Measurements from ENCODE around the gene SLC17A2. TPM values are rescaled to one million over a fixed set of nuclear protein-coding genes. Genes with fewer than 3 reads are reported as not detected.

SLC17A2 gene
- total RNA-seq, 1 donor: not detected

- no peak for TF ChIP-seq CTCF (IDR thresholded peaks at IDR 0.05; ENCODE audit: extremely low read depth, low read depth, low read length)
- H3K4me3 ChIP-seq (ENCODE audit: insufficient read depth, low read length): peak overlapping the region; percentile 85
- peaks cover 21% of the 10 kb centered on the region for H3K4me1 ChIP-seq (ENCODE audit: insufficient read depth, low read length)
- no peaks in the 10 kb centered on the region for H3K9me3 ChIP-seq (ENCODE audit: low read depth, low read length)
- no peak for DNase-seq (ENCODE audit: insufficient read length, low spot score, missing footprints)
- H3K27ac ChIP-seq (ENCODE audit: low read depth, low read length): peak overlapping the region; percentile 99
- peaks cover 16% of the 10 kb centered on the region for H3K36me3 ChIP-seq (ENCODE audit: insufficient read depth, low read length)
- peak overlapping the region; percentile 97 for H3K4me2 ChIP-seq (ENCODE audit: insufficient read depth, low read length)
- H3K27me3 ChIP-seq (ENCODE audit: insufficient read depth, low read length): no peaks in the 10 kb centered on the region
- H2AFZ ChIP-seq (ENCODE audit: low read length): peak overlapping the region; percentile 92
- H4K20me1 ChIP-seq (ENCODE audit: insufficient read depth, low read length): peaks cover 6% of the 10 kb centered on the region
- H3K79me2 ChIP-seq (ENCODE audit: insufficient read depth, low read length): peaks cover 37% of the 10 kb centered on the region
Measured at GRCh38 chr6:25961619-25962148, 31.2 kb upstream of the SLC17A2 start.

GRCh38 chr6:25960734-25961133 lies 30.2 kb upstream of the SLC17A2 start:
- DNase-seq (ENCODE audit: insufficient read length, low spot score, missing footprints): no peak
- Histone ChIP-seq H4K20me1 (ENCODE audit: insufficient read depth, low read length) (peaks cover 6% of the 10 kb centered on the region), H3K4me2 (ENCODE audit: insufficient read depth, low read length) (no peak overlapping the region), H2AFZ (ENCODE audit: low read length) (no peak overlapping the region), H3K9me3 (ENCODE audit: low read depth, low read length) (no peaks in the 10 kb centered on the region), H3K36me3 (ENCODE audit: insufficient read depth, low read length) (peaks cover 7% of the 10 kb centered on the region), H3K27ac (ENCODE audit: low read depth, low read length) (no peak overlapping the region), H3K4me1 (ENCODE audit: insufficient read depth, low read length) (peaks cover 21% of the 10 kb centered on the region), H3K79me2 (ENCODE audit: insufficient read depth, low read length) (peaks cover 27% of the 10 kb centered on the region), H3K4me3 (ENCODE audit: insufficient read depth, low read length) (no peak overlapping the region), H3K27me3 (ENCODE audit: insufficient read depth, low read length) (no peaks in the 10 kb centered on the region)
- no peak for TF ChIP-seq CTCF (IDR thresholded peaks at IDR 0.05; ENCODE audit: extremely low read depth, low read depth, low read length)

GRCh38 chr6:25959890-25960536 lies 29.5 kb upstream of the SLC17A2 start:
- Histone ChIP-seq H3K9me3 (ENCODE audit: low read depth, low read length) (no peaks in the 10 kb centered on the region), H2AFZ (ENCODE audit: low read length) (no peak overlapping the region), H4K20me1 (ENCODE audit: insufficient read depth, low read length) (peaks cover 6% of the 10 kb centered on the region), H3K4me1 (ENCODE audit: insufficient read depth, low read length) (peaks cover 21% of the 10 kb centered on the region), H3K4me3 (ENCODE audit: insufficient read depth, low read length) (no peak overlapping the region), H3K27me3 (ENCODE audit: insufficient read depth, low read length) (no peaks in the 10 kb centered on the region), H3K36me3 (ENCODE audit: insufficient read depth, low read length) (peaks cover 3% of the 10 kb centered on the region), H3K79me2 (ENCODE audit: insufficient read depth, low read length) (peaks cover 22% of the 10 kb centered on the region), H3K4me2 (ENCODE audit: insufficient read depth, low read length) (no peak overlapping the region), H3K27ac (ENCODE audit: low read depth, low read length) (no peak overlapping the region)
- no peak for TF ChIP-seq CTCF (IDR thresholded peaks at IDR 0.05; ENCODE audit: extremely low read depth, low read depth, low read length)
- DNase-seq (ENCODE audit: insufficient read length, low spot score, missing footprints): no peak

GRCh38 chr6:25958700-25959162 lies 28.2 kb upstream of the SLC17A2 start:
- Histone ChIP-seq H3K4me1 (ENCODE audit: insufficient read depth, low read length) (peaks cover 12% of the 10 kb centered on the region), H3K9me3 (ENCODE audit: low read depth, low read length) (no peaks in the 10 kb centered on the region), H2AFZ (ENCODE audit: low read length) (peak overlapping the region; percentile 4), H3K4me2 (ENCODE audit: insufficient read depth, low read length) (peak overlapping the region; percentile 29), H3K4me3 (ENCODE audit: insufficient read depth, low read length) (no peak overlapping the region), H4K20me1 (ENCODE audit: insufficient read depth, low read length) (peaks cover 4% of the 10 kb centered on the region), H3K27me3 (ENCODE audit: insufficient read depth, low read length) (no peaks in the 10 kb centered on the region), H3K36me3 (ENCODE audit: insufficient read depth, low read length) (no peaks in the 10 kb centered on the region), H3K79me2 (ENCODE audit: insufficient read depth, low read length) (peaks cover 9% of the 10 kb centered on the region), H3K27ac (ENCODE audit: low read depth, low read length) (no peak overlapping the region)
- no peak for TF ChIP-seq CTCF (IDR thresholded peaks at IDR 0.05; ENCODE audit: extremely low read depth, low read depth, low read length)
- DNase-seq (ENCODE audit: insufficient read length, low spot score, missing footprints): no peak
